ENCODE results near the gene IRX1.

Gene IRX1

DNA sequence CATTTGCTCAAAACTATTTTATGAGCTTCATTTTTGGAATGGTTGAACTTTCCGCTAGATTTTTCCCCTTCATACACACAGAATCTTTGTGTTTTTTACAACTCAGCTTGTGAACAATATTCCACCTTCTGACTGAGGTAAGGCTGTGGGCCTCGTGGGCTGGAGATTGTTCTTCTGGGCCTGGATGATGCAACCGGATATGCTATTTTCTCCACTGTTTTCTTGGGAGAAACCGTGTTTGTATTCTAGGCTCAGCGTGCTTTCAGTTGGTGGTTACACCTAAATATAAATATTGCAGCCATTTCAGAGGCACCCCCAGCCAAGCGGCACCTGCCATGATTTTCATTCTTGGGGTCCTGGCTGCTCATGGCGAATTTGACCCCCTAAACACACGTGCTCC, 55.2 kb downstream of the IRX1 start:
- DNase-seq (ENCODE audit: low read depth) = no peak
